IPS-NIHi11 (cell line): ENCODE measurements around the gene DIP2C.
"Not testable (repeated sequence)": the region's sequence is repeated elsewhere in the genome, so short reads cannot be mapped to it uniquely, and the experiment has no call there.

Experiments used
- DNase-seq: peaks from one replicate; pipeline ENCODE4 v3.0.0; 2012; ENCODE audit warnings: mixed read lengths, low spot score

Gene DIP2C

GRCh38 chr10:411603-412002 is 277.9 kb downstream of the DIP2C start:
- DNase-seq, result no peak

DNA sequence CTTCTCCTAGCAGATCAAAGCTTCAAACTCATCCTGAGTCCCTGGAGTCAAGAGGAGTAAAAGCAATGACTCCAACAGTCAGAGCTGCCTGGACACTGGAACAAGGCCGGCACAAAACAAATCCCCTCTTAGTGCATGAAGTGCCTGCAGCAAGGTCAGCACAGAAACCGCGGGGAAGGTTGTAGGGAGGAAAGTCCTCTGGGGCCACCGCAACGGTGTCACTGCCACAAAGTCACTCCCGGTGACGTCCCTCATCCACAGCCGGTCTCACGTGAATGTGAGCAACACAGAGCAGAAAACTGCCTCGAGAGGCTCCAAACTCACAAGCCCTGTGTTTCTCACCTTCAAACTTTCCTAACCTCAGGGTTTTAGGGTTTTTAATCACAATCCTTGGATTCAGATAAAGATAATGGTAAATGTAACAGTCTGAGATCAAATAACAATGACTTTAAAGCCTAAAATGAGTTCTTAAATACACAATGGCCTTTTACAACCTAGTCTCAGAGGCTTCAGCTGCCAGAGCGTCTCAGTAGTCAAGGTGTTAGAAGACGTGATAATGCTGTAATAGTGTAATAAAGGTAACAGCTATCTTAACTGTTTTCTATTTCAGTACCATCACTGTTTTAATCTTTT is 279.9 kb downstream of the DIP2C start:
- DNase-seq, result no peak

GRCh38 chr10:408236-408635 is 281.2 kb downstream of the DIP2C start:
- DNase-seq, result no peak

GRCh38 chr10:406976-407375 is 282.5 kb downstream of the DIP2C start:
- DNase-seq, result no peak

DNA sequence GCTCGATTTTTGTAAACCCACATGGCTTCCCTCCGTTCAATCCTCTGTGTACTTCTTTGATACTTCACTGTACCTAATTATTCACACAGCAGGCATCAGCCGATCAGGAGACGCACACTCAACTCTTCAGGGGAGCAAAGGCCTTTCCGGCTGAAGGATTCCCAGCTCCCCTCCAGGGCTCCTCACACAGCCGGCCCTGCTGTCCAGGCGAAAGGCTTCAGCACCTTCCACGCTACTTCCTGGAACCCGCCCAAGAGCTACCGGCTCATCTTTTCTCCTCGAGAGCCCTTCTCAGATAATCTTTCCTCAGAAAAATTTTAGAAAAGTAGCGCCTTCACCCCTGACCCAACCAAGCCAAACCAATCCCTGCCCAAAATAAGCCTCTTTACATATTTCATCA is 283.8 kb downstream of the DIP2C start:
- no peak for DNase-seq

- DNase-seq, result no peak
These were observed 284.5 kb downstream of the DIP2C start for GRCh38 chr10:404991-405390.

- DNase-seq, result no peak
These were observed 285.1 kb downstream of the DIP2C start for GRCh38 chr10:404346-404745.

- no peak for DNase-seq
These were observed 290.5 kb downstream of the DIP2C start for GRCh38 chr10:398954-399353.

DNA sequence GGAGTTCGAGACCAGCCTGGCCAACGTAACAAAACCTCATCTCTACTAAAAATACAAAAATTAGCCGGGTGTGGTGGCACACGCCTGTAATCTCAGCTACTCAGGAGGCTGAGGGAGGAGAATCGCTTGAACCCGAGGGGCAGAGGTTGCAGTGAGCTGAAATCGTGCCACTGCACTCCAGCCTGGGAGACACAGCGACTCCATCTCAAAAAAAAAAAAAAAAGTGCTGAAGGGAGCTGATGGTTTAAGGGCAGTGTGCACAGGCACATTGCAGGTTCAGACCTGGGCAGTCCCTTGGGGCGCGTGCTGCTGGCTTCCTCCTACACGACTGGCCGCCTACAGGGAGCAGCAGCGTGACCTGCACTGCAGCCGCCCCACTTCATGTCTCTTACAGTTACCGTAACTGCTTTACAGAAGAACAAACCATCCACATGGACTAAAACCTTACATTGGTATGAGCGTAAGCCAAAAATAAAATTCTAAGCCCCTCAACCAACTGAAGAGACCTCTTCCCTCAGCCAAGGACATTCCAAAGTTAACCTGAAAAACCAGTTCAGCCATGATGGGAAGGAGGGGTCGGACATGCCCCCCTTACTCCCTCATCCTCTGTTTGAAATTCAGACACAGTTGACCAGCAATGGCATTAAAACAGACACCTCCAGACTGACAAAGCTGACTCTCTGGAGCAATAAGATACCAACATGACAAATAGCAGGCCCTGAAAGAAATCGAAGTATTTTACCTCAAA is 292.0 kb downstream of the DIP2C start:
- no peak for DNase-seq

DNA sequence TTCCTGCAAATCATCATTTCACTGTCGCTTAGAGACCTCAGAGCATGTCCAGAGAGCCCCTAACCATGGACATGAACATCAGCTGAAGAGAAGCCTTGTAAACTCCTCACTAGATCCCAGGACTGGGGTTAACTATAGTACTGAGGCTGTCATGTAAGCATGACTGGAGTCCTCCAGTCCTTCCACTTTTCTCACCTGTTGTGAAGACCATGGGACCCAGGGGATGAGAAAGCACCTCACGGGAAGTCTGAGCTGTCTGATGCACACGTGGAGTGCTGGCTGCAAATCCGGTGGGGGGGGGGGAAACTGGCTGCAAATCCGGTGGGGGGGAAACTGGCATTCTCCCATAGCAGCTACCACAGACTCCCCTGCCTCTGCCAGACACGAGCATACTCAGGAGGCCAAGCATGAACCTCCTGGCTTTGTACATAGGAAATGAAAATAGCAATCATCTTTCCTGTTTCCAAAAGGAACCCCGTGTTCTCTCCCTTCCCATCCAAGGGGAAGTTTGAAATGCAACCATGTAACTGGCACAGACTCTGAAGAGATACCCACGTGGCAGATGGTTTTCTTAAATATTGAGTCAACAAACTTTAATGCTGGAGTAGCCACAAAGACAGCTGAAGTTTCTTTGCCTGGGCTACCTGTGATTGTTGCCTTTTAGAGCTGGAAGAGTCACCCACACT is 292.8 kb downstream of the DIP2C start:
- DNase-seq, result no peak

DNA sequence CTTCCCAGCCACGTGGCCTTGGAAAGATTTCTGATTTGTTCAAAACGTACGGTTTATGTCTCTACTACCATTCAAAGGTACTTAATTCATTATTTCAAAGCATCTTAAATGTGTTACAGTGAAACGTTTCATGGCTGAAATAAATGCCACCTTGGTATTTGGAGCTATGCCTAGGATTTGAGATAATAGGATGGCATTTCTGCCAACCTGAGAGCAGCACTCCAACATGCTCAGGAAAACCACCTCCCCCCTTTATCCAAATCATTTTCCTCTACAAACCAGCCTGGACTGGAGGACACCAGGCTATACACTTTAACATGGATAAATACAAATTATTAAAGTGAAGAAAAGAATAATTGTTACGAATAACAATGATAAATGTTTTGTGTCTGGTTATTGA is 293.4 kb downstream of the DIP2C start:
- DNase-seq, result no peak

GRCh38 chr10:395665-396064 is 293.8 kb downstream of the DIP2C start:
- no peak for DNase-seq

GRCh38 chr10:394439-395101 is 294.9 kb downstream of the DIP2C start:
- not testable (repeated sequence) for DNase-seq

DNA sequence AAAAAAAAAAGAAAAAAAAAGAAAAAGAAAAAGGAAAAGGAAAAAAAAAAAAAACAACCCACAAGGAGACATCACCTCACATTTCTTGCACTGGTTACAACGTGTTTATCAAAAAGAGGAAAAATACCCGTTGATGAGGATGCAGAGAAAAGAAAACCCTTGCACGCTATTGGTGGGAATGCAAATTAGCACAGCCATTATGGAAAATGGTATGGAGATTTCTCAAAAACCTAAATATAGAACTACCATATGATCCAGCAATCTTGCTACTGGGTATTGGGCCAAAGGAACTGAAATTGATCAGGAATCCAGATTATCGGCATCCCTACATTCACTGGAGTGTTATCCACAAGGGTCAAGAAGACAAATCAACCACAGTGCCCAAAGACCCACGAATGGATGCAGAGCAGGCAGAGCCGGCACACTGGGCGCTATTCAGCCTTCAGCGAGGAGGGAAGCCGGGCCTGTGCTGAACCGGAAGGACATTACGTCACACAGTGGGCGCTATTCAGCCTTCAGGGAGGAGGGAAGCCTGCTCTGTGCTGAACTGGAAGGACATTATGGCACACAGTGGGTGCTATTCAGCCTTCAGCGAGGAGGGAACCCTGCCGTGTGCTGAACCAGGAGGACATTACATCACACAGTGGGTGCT is 295.6 kb downstream of the DIP2C start:
- no peak for DNase-seq

DNA sequence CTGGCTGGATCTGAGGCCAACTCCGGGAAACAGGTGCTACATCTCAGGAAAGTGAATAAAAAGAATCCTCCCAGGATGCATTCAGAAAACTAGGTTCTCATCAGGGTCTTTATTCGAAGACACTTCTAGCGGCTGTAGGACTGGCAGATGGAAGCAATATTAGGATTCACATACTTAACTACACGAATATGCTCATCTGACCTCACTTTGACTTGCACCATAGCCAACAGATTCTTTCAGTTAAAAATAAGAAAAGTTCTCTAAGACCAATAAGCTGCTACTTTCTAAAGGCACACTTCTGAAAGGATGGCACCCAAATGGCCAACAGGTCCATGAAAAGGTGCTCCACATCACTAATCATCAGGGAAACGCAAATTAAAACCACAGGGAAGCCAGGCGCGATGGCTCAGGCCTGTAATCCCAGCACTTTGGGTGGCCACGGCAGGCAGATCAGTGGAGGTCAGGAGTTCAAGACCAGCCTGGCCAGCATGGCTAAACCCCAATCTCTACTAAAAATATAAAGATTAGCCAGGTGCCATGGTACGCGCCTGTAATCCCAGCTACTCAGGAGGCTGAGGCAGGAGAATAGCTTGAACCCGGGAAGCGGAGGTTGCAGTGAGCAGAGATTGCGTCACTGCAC is 296.2 kb downstream of the DIP2C start:
- DNase-seq, result no peak

GRCh38 chr10:392705-393037 is 296.8 kb downstream of the DIP2C start:
- DNase-seq, result no peak

GRCh38 chr10:391847-392704 is 297.4 kb downstream of the DIP2C start:
- no peak for DNase-seq

- no peak for DNase-seq
These were observed 298.2 kb downstream of the DIP2C start for GRCh38 chr10:391305-391704.

DNA sequence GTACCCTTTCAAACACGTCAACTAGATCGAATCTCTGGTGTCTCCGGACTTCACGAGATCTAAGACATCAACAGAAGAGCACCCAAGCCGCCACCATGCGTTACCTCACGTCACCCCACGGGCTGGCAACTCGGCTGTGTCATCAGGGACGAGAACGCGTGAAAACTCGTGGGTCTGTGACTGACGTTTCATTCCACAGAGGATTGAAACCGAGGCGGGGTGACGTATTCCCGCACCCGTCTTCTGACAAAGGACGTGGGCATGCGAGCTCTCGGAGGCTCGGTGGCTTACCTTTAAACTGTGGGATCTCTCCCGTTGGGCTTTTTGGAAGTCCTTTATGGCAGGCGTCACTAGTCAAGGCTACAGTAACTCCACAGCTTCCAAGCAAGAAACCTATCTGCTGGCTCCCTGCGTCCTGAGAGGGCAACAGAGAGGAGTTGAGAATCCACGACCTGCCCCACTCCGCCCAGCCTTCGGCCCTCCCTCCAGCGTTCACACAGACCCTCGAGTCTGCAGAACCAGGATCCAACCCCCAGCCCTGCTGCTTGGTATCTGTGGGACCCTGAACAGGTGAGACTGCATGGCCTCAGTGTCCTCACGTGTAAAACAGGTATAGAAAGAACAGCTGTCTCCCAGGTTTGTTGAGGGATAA is 298.9 kb downstream of the DIP2C start:
- no peak for DNase-seq

- no peak for DNase-seq
These were observed 299.5 kb downstream of the DIP2C start for GRCh38 chr10:389836-390448.
